Raji (cell line): ENCODE data around the gene ALPL.

Experiments
- POLR2A ChIP-seq: IDR thresholded peaks from 2 replicates; pipeline ENCODE4 v1.6.1; 2011; ENCODE audit warnings: low read depth, low read length, control low read depth; ENCODE audit not compliant: insufficient read depth

ALPL gene

GRCh38 chr1:21499283-21499950 is 9.8 kb upstream of the ALPL start:
- no peak for TF ChIP-seq POLR2A

GRCh38 chr1:21503706-21504377 is 5.4 kb upstream of the ALPL start:
- no peak for TF ChIP-seq POLR2A

- no peak for TF ChIP-seq POLR2A
These were observed 2.4 kb upstream of the ALPL start for GRCh38 chr1:21506804-21507203.

- TF ChIP-seq POLR2A, result no peak
These were observed 1.5 kb upstream of the ALPL start for GRCh38 chr1:21507511-21508270.

- no peak for TF ChIP-seq POLR2A
These were observed 458 bp upstream of the ALPL start for GRCh38 chr1:21508580-21509350.

GRCh38 chr1:21510113-21510493 is 880 bp downstream of the ALPL start:
- TF ChIP-seq POLR2A, result no peak

GRCh38 chr1:21510885-21511578 is 1.8 kb downstream of the ALPL start:
- no peak for TF ChIP-seq POLR2A

GRCh38 chr1:21511579-21512522 is 2.6 kb downstream of the ALPL start:
- TF ChIP-seq POLR2A, result no peak

- peak; percentile 41 for TF ChIP-seq POLR2A
These were observed 5.0 kb downstream of the ALPL start for GRCh38 chr1:21514245-21514644.

- TF ChIP-seq POLR2A, result no peak
These were observed 8.0 kb downstream of the ALPL start for GRCh38 chr1:21517161-21517589.

GRCh38 chr1:21517660-21518480 is 8.6 kb downstream of the ALPL start:
- peak; percentile 26; the same call in 1 of the 2 replicates for TF ChIP-seq POLR2A

GRCh38 chr1:21518774-21519455 is 9.7 kb downstream of the ALPL start:
- 0 out of 2 replicates have a peak, but pooled peaks have one; percentile 30 for TF ChIP-seq POLR2A

GRCh38 chr1:21520899-21521716 is 11.9 kb downstream of the ALPL start:
- no peak for TF ChIP-seq POLR2A
